ENCODE measurements around the gene RXRA. TPM values are rescaled to one million over a fixed set of nuclear protein-coding genes. Genes with fewer than 3 reads are reported as not detected.

RXRA gene
- total RNA-seq, 6 experiments from 2014 or later = 23.2 to 31.9 (median 28.0) TPM

DNA sequence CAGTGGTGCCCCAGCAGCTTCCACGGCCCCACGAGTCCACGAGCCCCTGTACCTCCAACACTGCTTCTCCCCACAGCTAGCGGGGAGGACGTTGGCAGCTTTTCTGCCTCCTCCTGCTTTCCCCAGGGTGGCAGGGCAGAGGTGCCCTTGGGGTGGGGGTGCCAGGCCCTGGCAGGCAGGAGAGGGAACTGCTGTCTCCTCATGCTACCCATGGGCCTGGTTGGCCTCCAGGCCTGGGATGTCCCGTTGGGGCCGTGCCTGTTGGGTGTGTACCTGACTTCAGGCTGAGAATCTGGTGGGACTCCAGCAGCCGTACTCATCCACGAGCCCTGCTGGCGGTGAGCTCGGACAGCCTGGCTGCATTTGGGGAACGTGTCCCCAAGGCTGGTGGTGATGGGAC lies 27.3 kb downstream of the RXRA start:
- no peaks in the 10 kb centered on the region for H3K9me3 Mint-ChIP-seq
- H3K27me3 Mint-ChIP-seq (ENCODE audit: insufficient read depth) = peaks cover 3% of the 10 kb centered on the region; the same call in 1 of the 2 replicates
- DNase-seq = no peak
- TF ChIP-seq, protein P1, sequence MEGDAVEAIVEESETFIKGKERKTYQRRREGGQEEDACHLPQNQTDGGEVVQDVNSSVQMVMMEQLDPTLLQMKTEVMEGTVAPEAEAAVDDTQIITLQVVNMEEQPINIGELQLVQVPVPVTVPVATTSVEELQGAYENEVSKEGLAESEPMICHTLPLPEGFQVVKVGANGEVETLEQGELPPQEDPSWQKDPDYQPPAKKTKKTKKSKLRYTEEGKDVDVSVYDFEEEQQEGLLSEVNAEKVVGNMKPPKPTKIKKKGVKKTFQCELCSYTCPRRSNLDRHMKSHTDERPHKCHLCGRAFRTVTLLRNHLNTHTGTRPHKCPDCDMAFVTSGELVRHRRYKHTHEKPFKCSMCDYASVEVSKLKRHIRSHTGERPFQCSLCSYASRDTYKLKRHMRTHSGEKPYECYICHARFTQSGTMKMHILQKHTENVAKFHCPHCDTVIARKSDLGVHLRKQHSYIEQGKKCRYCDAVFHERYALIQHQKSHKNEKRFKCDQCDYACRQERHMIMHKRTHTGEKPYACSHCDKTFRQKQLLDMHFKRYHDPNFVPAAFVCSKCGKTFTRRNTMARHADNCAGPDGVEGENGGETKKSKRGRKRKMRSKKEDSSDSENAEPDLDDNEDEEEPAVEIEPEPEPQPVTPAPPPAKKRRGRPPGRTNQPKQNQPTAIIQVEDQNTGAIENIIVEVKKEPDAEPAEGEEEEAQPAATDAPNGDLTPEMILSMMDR (IDR thresholded peaks at IDR 0.05) = no peak
- H3K4me3 Mint-ChIP-seq = no peak overlapping the region
- H3K27ac Mint-ChIP-seq = no peak overlapping the region
- H3K4me1 Mint-ChIP-seq (ENCODE audit: low read depth) = no peaks in the 10 kb centered on the region
- H3K36me3 Mint-ChIP-seq (ENCODE audit: low read depth) = no peaks in the 10 kb centered on the region

DNA sequence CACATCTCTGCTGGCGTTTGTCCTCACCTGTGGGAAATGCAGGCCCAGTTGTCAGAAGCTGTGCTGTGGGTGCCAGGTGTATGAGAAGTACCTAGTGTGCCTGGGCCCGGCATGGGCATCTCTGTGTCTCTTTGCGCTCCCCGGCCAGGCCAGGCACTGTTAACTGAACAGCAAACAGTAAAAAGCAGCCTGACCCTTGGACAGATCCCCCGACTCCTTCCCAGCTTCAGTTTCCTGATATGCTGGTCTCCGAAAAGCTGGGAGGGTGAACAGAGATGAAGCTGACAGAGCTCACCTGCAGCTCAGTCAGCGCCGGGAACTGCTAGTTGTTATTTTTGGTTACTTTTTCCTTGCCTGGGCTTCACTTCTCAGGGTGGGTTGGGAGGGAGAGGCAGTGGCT lies 28.9 kb downstream of the RXRA start:
- Mint-ChIP-seq H3K27me3 (ENCODE audit: insufficient read depth) (0 out of 2 replicates have a peak, but pooled peaks cover 3% of the 10 kb centered on the region), H3K9me3 (no peaks in the 10 kb centered on the region), H3K27ac (no peak overlapping the region), H3K4me3 (no peak overlapping the region), H3K4me1 (ENCODE audit: low read depth) (no peaks in the 10 kb centered on the region), H3K36me3 (ENCODE audit: low read depth) (no peaks in the 10 kb centered on the region)
- DNase-seq = no peak
- TF ChIP-seq, protein P1 (IDR thresholded peaks at IDR 0.05) = no peak

DNA sequence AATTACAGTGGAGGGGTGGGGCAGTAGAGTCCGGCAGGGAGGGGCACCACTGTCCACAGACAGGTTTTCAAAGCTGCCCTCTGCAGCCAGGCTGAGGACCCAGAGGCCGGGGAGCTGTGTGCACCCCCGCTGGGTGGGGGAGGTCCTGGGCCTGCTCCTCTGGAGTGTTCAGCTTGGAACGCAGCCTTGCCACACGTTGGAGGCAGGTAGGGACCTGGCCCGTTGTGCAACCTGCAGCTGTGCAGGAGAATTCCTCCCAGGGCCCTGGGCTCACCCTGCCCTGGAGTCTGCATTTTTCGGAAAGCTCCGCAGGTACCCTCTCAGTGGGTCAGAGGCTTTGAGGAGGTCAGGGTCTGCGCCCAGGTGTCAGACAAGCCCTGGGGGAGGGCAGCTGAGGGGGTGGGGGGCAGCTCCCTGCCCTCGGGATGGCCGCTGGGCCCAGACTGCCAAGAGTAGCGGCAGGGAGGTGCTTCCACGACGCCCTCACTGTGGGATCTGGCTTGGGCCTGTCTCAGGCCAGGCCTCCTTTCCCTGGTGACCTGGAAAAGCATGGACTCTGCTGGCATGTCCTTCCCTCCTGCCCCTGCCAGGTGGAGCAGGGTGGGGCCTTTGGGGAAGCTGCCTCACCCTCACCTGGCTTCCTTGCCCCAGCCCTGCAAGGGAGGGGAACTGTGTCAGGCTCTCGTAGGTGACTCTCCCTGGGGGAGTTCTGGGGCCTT lies 29.5 kb downstream of the RXRA start:
- DNase-seq = no peak
- H3K36me3 Mint-ChIP-seq (ENCODE audit: low read depth) = no peaks in the 10 kb centered on the region
- TF ChIP-seq, protein P1 (IDR thresholded peaks at IDR 0.05) = no peak
- no peaks in the 10 kb centered on the region for H3K4me1 Mint-ChIP-seq (ENCODE audit: low read depth)
- 0 out of 2 replicates have a peak, but pooled peaks cover 3% of the 10 kb centered on the region for H3K27me3 Mint-ChIP-seq (ENCODE audit: insufficient read depth)
- no peaks in the 10 kb centered on the region for H3K9me3 Mint-ChIP-seq
- H3K27ac Mint-ChIP-seq = no peak overlapping the region
- H3K4me3 Mint-ChIP-seq = no peak overlapping the region

DNA sequence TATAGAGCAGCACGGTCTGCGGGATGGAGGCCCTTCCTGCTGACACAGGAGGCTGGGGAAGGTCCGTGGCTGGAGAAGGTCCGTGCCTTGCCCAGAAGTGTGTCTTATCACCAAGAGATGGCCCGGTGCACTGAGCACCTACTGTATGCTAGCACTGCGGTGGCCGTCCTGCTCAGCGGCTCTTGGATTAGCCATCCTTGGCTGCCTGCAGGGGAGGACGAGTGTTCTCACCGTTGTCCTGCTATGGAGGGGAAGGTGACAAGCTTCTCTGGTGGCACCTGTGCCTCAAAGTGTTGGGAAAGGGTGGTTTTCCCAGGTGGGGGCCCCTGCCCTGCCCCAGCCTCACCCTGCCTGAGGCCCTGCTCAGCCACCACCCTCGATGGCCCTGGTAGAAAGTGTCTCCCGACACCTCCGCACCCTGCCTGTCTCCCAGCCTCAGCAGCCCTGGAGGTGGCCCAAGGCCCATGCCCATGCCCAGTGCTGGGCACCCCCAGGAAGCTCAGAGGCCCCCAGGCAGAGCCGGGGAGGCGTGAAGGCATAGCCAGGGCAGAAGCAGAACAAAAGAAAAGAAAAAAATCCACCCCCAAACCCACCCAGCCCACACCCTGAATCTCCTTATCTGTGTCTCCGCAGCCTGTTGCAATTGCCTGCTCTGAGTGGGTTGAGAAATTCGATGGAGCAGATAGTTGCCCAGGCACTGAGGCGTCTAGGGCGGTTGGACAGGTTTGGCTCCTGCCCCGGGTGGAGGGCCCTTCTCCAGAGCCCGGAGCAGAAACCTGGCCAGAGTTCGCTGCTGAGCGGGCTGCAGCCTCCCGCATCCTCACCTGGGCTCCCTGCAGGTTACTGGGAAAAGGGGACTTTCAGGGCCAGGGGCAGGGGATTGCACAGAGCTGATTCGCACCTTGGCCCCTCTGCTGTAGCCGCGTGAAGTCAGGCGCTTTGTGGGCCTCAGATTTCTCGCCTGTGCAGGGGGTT lies 30.5 kb downstream of the RXRA start:
- Mint-ChIP-seq H3K4me3 (no peak overlapping the region), H3K27me3 (ENCODE audit: insufficient read depth) (0 out of 2 replicates have a peak, but pooled peaks cover 3% of the 10 kb centered on the region), H3K36me3 (ENCODE audit: low read depth) (no peaks in the 10 kb centered on the region), H3K9me3 (no peaks in the 10 kb centered on the region), H3K27ac (no peak overlapping the region), H3K4me1 (ENCODE audit: low read depth) (no peaks in the 10 kb centered on the region)
- TF ChIP-seq, protein P1 (IDR thresholded peaks at IDR 0.05) = no peak
- DNase-seq = no peak

DNA sequence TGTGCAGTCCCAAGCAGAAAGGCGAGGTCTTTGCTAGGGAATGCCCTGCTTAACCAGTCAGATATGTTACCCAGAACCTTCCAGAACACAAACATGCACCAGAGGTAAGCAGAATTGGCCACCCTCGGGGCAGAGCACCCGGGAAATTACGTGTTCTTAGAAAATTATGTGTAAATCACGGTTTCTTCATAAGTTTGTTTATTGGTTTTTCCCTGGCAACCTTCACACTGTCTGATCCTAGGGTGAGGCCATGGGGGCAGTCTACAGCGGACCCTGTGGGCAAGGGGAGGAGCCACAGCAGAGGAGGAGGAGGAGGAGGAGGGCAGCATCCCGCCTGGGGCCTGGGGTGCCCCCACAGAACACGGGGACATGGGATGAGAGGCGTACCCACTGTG lies 31.4 kb downstream of the RXRA start:
- Mint-ChIP-seq H3K27ac (no peak overlapping the region), H3K27me3 (ENCODE audit: insufficient read depth) (0 out of 2 replicates have a peak, but pooled peaks cover 3% of the 10 kb centered on the region), H3K36me3 (ENCODE audit: low read depth) (no peaks in the 10 kb centered on the region), H3K4me1 (ENCODE audit: low read depth) (no peaks in the 10 kb centered on the region), H3K9me3 (no peaks in the 10 kb centered on the region), H3K4me3 (no peak overlapping the region)
- DNase-seq = no peak
- TF ChIP-seq, protein P1 (IDR thresholded peaks at IDR 0.05) = no peak
